Measurements from ENCODE around the gene GNPAT. TPM values are rescaled to one million over a fixed set of nuclear protein-coding genes. Genes with fewer than 3 reads are reported as not detected.
A peak's percentile ranks its signal among the peaks of the same experiment; 100 is the strongest.

The GNPAT gene
- total RNA-seq, 1 experiment from 2014 or later: 60.9 TPM

DNA sequence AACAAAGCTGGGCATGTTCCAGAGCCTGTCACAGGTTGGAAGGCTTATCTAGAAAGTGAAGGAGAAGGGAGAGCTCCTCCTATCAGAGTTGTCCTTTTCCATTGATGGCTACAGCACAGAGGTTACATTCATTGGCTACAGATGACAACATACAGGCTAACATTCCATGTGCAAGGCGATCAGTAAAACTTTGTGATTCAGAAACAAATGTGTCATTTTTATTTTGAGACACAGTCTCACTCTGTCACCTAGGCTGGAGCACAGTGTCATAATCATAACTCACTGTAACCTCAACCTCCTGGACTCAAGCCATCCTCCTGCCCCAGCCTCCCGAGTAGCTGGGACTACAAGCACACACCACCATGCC, 46.6 kb upstream of the GNPAT start:
- Mint-ChIP-seq H3K36me3 (ENCODE audit: insufficient read depth, unreplicated experiment) (no peaks in the 10 kb centered on the region), H3K4me3 (ENCODE audit: unreplicated experiment) (no peak overlapping the region), H3K27ac (ENCODE audit: low read depth, unreplicated experiment) (no peak overlapping the region), H3K4me1 (ENCODE audit: insufficient read depth, unreplicated experiment) (no peaks in the 10 kb centered on the region), H3K9me3 (ENCODE audit: unreplicated experiment) (no peaks in the 10 kb centered on the region), H3K27me3 (ENCODE audit: insufficient read depth, unreplicated experiment) (no peaks in the 10 kb centered on the region)
- TF ChIP-seq, protein P1, sequence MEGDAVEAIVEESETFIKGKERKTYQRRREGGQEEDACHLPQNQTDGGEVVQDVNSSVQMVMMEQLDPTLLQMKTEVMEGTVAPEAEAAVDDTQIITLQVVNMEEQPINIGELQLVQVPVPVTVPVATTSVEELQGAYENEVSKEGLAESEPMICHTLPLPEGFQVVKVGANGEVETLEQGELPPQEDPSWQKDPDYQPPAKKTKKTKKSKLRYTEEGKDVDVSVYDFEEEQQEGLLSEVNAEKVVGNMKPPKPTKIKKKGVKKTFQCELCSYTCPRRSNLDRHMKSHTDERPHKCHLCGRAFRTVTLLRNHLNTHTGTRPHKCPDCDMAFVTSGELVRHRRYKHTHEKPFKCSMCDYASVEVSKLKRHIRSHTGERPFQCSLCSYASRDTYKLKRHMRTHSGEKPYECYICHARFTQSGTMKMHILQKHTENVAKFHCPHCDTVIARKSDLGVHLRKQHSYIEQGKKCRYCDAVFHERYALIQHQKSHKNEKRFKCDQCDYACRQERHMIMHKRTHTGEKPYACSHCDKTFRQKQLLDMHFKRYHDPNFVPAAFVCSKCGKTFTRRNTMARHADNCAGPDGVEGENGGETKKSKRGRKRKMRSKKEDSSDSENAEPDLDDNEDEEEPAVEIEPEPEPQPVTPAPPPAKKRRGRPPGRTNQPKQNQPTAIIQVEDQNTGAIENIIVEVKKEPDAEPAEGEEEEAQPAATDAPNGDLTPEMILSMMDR (IDR thresholded peaks at IDR 0.05; ENCODE audit: unreplicated experiment): no peak
- intact Hi-C loops (cut with micrococcal nuclease): no loop called here
- CTCF ChIA-PET: interaction anchor here (0.6 to 1.8 kb wide), 5 partner anchors 13 to 212 kb away, joined by 3 to 7 read pairs (median 3); no protein-coding TSS in a partner anchor
- POLR2A ChIA-PET: interaction anchor here (0.6 kb wide), 1 partner anchor 190 kb away, joined by 3 read pairs; no protein-coding TSS in a partner anchor
- no peak for DNase-seq (ENCODE audit: unreplicated experiment)
- no TSS peak for BruUV-seq (replicated peaks)

DNA sequence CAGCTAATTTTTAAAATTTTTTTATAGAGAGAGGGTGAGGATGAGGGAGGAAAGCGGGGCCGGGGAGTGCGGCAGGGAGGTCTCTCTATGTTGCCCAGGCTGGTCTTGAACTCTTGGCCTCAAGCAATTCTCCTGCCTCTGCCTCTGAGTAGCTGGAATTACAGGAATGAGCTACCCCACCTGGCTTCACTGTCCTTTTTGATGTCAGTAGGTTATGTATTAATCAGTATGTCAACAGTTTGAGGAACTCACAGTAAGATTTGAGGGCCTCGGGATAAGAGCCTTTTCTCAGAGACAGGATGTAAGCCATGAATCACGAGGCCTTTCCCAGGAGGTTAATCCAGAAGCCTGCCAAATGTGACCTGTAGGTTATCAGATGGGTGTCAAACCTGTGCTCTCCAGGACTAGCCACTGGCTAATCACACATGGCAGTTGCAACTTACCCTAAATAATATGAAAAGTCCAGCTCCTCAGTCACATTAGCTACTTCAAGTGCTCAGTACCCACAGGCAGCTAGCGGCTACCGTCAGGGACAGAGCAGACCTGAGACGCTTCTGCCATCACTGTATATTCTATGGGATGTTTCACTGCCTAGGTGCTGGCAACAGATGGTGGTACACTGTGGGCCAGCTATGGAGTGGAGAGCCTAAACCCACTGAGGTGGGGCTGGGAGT, 46.0 kb upstream of the GNPAT start:
- ChIA-PET CTCF (interaction anchor here (0.6 to 1.8 kb wide), 5 partner anchors 13 to 212 kb away, joined by 3 to 7 read pairs (median 3); no protein-coding TSS in a partner anchor), POLR2A (interaction anchor here (0.6 kb wide), 2 partner anchors 46 to 191 kb away, joined by 3 read pairs; no protein-coding TSS in a partner anchor)
- H3K4me1 Mint-ChIP-seq (ENCODE audit: insufficient read depth, unreplicated experiment): no peaks in the 10 kb centered on the region
- TF ChIP-seq, protein P1 (IDR thresholded peaks at IDR 0.05; ENCODE audit: unreplicated experiment): no peak
- H3K27ac Mint-ChIP-seq (ENCODE audit: low read depth, unreplicated experiment): no peak overlapping the region
- intact Hi-C loops (cut with micrococcal nuclease): no loop called here
- peak; percentile 41 for DNase-seq (ENCODE audit: unreplicated experiment)
- no TSS peak for BruUV-seq (replicated peaks)
- no peaks in the 10 kb centered on the region for H3K36me3 Mint-ChIP-seq (ENCODE audit: insufficient read depth, unreplicated experiment)
- no peaks in the 10 kb centered on the region for H3K27me3 Mint-ChIP-seq (ENCODE audit: insufficient read depth, unreplicated experiment)
- H3K4me3 Mint-ChIP-seq (ENCODE audit: unreplicated experiment): no peak overlapping the region
- no peaks in the 10 kb centered on the region for H3K9me3 Mint-ChIP-seq (ENCODE audit: unreplicated experiment)

DNA sequence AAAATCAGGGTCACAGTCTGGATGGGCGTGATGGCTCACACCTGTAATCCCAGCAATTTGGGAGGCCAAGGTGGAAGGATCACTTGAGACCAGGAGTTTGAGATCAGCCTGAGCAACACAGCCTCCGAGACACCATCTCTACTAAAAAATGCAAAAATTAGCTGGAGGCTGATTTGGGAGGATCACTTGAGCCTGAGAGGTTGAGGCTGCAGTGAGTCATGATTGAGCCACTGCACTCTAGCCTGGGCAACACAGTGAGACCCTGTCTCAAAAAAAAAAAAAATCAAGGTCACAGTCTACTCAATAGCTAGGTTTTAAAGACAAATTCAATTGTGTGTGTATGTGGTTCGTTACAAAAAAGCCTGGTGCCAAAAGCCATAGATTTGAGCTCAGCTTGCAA, 44.7 kb upstream of the GNPAT start:
- Mint-ChIP-seq H3K4me3 (ENCODE audit: unreplicated experiment) (no peak overlapping the region), H3K27me3 (ENCODE audit: insufficient read depth, unreplicated experiment) (peaks cover 11% of the 10 kb centered on the region), H3K4me1 (ENCODE audit: insufficient read depth, unreplicated experiment) (no peaks in the 10 kb centered on the region), H3K36me3 (ENCODE audit: insufficient read depth, unreplicated experiment) (no peaks in the 10 kb centered on the region), H3K9me3 (ENCODE audit: unreplicated experiment) (no peaks in the 10 kb centered on the region), H3K27ac (ENCODE audit: low read depth, unreplicated experiment) (no peak overlapping the region)
- ChIA-PET POLR2A (interaction anchor here (0.6 to 0.7 kb wide), 2 partner anchors 217 to 1220 kb away, joined by 3 read pairs; no protein-coding TSS in a partner anchor), CTCF (interaction anchor here (0.6 to 1.1 kb wide), 5 partner anchors 10 to 217 kb away, joined by 3 to 6 read pairs (median 3); no protein-coding TSS in a partner anchor)
- intact Hi-C loops (cut with micrococcal nuclease): no loop called here
- TF ChIP-seq, protein P1 (IDR thresholded peaks at IDR 0.05; ENCODE audit: unreplicated experiment): no peak
- no peak for DNase-seq (ENCODE audit: unreplicated experiment)
- BruUV-seq (replicated peaks): no TSS peak

DNA sequence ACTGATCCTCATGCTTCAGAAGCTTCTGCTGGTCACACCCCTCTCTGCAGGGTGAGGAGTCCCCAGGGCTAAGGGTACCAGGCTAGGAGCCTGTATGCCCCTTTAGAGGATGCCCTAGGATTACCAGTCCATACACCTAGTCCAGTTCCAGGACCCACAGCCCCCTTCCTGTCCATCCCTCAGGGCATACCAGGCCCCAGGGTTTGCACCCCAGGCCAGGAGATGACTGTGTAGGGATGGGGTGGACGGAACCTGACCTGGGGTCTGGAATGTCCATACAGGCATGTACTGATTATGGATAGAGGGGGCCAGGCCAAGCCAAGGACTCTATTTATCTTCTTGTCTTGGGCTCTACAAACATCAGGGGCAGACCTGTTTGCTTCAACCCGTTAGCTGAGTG, 44.3 kb upstream of the GNPAT start:
- intact Hi-C loops (cut with micrococcal nuclease): no loop called here
- ChIA-PET CTCF (interaction anchor here (0.6 to 1.1 kb wide), 4 partner anchors 10 to 218 kb away, joined by 3 to 6 read pairs (median 4); no protein-coding TSS in a partner anchor), POLR2A (interaction anchor here (0.6 to 0.7 kb wide), 2 partner anchors 217 to 1219 kb away, joined by 3 read pairs; no protein-coding TSS in a partner anchor)
- no TSS peak for BruUV-seq (replicated peaks)
- no peaks in the 10 kb centered on the region for H3K36me3 Mint-ChIP-seq (ENCODE audit: insufficient read depth, unreplicated experiment)
- DNase-seq (ENCODE audit: unreplicated experiment): no peak
- no peaks in the 10 kb centered on the region for H3K9me3 Mint-ChIP-seq (ENCODE audit: unreplicated experiment)
- H3K27ac Mint-ChIP-seq (ENCODE audit: low read depth, unreplicated experiment): no peak overlapping the region
- H3K27me3 Mint-ChIP-seq (ENCODE audit: insufficient read depth, unreplicated experiment): peaks cover 15% of the 10 kb centered on the region
- TF ChIP-seq, protein P1 (IDR thresholded peaks at IDR 0.05; ENCODE audit: unreplicated experiment): no peak
- H3K4me3 Mint-ChIP-seq (ENCODE audit: unreplicated experiment): no peak overlapping the region
- no peaks in the 10 kb centered on the region for H3K4me1 Mint-ChIP-seq (ENCODE audit: insufficient read depth, unreplicated experiment)

Data from MCF 10A (cell line).